OCI-LY3 (cell line): Measurements from ENCODE around the gene CCDC28A.

ENCODE experiments used
- H2AFZ ChIP-seq: fragments of 200-600, 300-600 bp; shearing (Covaris generic); 2 replicates; pipeline ENCODE4 v1.6.0; 2014; ENCODE audit warnings: antibody characterized with exemption, low read depth, low read length
- H3K27ac ChIP-seq: fragments of 200-600, 300-600 bp; sonication (generic); 2 replicates; pipeline ENCODE4 v1.5.1; 2014; ENCODE audit warnings: mild to moderate bottlenecking, low read length, moderate library complexity, mixed read lengths
- H3K27me3 ChIP-seq: fragments of 200-600, 300-600 bp; sonication (generic); 2 replicates; pipeline ENCODE4 v1.6.1; 2014; ENCODE audit warnings: low read depth, low read length, mixed read lengths
- H3K36me3 ChIP-seq: fragments of 200-600, 300-600 bp; sonication (generic); replicated peaks from 2 replicates; pipeline ENCODE3; 2014; ENCODE audit warnings: low read depth, low read length, mixed read lengths
- H3K4me1 ChIP-seq: fragments of 300-600, 200-600 bp; sonication (generic); 2 replicates; pipeline ENCODE4 v1.6.1; 2014; ENCODE audit warnings: low read length, mixed read lengths
- H3K4me2 ChIP-seq: fragments of 200-600, 300-600 bp; sonication (generic); 2 replicates; pipeline ENCODE4 v1.6.1; 2014; ENCODE audit warnings: low read length, mixed read lengths
- H3K4me3 ChIP-seq: fragments of 300-600, 200-600 bp; sonication (generic); 2 replicates; pipeline ENCODE4 v1.5.1; 2014; ENCODE audit warnings: antibody characterized with exemption, mild to moderate bottlenecking, low read length, moderate library complexity
- H3K79me2 ChIP-seq: fragments of 300-600, 200-600 bp; shearing (Covaris generic); 2 replicates; pipeline ENCODE4 v1.6.1; 2014; ENCODE audit warnings: mild to moderate bottlenecking, low read length, mixed read lengths
- H3K9ac ChIP-seq: fragments of 300-600, 200-600 bp; shearing (Covaris generic); 2 replicates; pipeline ENCODE4 v1.6.0; 2014; ENCODE audit warnings: mild to moderate bottlenecking, low read length, moderate library complexity
- H3K9me3 ChIP-seq: fragments of 200-600, 300-600 bp; shearing (Covaris generic); 2 replicates; pipeline ENCODE4 v1.6.1; 2014; ENCODE audit warnings: low read length, mixed read lengths; ENCODE audit not compliant: insufficient read depth
- H4K20me1 ChIP-seq: fragments of 200-600, 300-600 bp; sonication (generic); 2 replicates; pipeline ENCODE4 v1.6.1; 2016; ENCODE audit warnings: low read length, mixed read lengths; ENCODE audit not compliant: insufficient read depth
- EZH2phosphoT487 ChIP-seq: fragments of 200-600 bp; shearing (Covaris generic); IDR thresholded peaks from 2 replicates; pipeline ENCODE4 v1.6.1; 2018; ENCODE audit warnings: antibody characterized with exemption, mixed run types, low read depth
- TF ChIP-seq, protein P1 (sequence below): fragments of 200-600, 300-600 bp; sonication (generic); IDR thresholded peaks from 2 replicates; pipeline ENCODE4 v1.5.1; 2014; ENCODE audit warnings: antibody characterized with exemption, low read length, low read depth

CCDC28A gene

DNA sequence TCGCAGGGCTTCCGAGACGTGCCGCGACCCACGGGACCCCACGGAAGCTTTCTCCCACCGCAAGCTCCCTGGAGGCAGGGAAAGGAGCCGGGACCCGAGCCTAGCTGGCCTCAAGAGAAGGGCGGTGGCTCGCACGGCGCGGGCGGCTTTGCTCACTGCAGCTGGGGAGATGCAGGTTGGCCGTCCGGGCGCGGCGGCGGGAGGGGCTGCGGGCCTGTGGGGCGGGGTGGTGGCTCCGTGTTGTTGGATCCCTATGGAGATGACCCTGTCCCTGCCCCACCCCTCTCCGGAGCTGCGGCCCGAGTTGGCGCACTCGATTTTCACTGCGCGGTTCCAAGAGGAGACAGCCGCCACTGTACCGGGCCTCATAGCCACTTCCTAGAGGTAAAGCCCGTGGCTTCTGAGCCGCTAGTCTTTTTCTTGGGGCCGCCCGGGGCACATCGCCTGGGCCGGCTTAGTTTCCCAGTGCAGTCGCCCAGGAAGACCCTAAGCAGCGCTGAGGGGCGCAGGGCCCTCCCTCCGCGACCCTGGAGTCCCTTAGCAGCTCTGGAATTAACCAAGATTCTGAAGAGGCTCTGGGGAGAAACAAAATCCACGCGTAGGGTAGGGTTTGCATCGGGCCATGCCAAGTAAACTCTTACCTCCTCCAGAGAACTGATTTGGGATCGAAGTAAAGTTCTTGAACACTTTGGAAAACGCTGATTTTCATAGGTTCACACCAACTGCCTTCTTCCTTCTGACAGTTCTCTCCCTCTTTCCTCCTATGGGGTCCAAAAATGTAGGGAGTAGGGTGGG, 22.4 kb downstream of the CCDC28A start, which contains the start of gene ECT2L:
Gene ECT2L, plus strand, starts transcription at position 279 of the 795 bp plus-strand sequence. CDS start 17,188 bp downstream, outside the sequence.
- Histone ChIP-seq H3K9me3 (no peaks in the 10 kb centered on the region), H3K79me2 (no peaks in the 10 kb centered on the region), H3K9ac (no peak within 1 kb of the TSS), H3K27me3 (no peaks in the 10 kb centered on the region), H3K27ac (no peak within 1 kb of the TSS), H2AFZ (no peak within 1 kb of the TSS), H3K4me1 (no peaks in the 10 kb centered on the region), H3K4me2 (no peak within 1 kb of the TSS), H3K36me3 (no peaks in the 10 kb centered on the region), H3K4me3 (no peak within 1 kb of the TSS), H4K20me1 (no peaks in the 10 kb centered on the region)
- TF ChIP-seq, protein P1, sequence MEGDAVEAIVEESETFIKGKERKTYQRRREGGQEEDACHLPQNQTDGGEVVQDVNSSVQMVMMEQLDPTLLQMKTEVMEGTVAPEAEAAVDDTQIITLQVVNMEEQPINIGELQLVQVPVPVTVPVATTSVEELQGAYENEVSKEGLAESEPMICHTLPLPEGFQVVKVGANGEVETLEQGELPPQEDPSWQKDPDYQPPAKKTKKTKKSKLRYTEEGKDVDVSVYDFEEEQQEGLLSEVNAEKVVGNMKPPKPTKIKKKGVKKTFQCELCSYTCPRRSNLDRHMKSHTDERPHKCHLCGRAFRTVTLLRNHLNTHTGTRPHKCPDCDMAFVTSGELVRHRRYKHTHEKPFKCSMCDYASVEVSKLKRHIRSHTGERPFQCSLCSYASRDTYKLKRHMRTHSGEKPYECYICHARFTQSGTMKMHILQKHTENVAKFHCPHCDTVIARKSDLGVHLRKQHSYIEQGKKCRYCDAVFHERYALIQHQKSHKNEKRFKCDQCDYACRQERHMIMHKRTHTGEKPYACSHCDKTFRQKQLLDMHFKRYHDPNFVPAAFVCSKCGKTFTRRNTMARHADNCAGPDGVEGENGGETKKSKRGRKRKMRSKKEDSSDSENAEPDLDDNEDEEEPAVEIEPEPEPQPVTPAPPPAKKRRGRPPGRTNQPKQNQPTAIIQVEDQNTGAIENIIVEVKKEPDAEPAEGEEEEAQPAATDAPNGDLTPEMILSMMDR, result no peak
- no peak for TF ChIP-seq EZH2phosphoT487

DNA sequence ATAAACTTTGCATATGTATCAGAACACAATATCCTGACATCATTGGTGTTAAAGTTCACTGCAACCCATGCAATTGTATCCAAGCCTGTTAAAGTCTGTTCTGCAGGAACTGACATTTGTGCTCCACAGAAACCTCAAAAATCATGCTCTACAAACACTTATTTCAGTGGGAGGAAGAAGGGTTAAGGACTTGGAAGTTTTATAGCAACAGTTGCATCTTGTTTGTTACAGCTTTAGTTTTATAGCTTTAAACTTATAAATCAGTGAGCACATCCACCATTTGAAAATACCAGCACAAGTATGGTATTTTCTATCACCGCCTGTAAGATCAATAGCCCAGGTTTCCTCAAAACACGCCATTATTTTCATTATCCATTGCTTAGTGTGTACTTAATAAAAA, 23.2 kb downstream of the CCDC28A start:
- H2AFZ ChIP-seq, result no peak overlapping the region
- H3K79me2 ChIP-seq, result no peaks in the 10 kb centered on the region
- no peak overlapping the region for H3K4me2 ChIP-seq
- TF ChIP-seq, protein P1, result no peak
- no peak for TF ChIP-seq EZH2phosphoT487
- no peaks in the 10 kb centered on the region for H3K4me1 ChIP-seq
- no peaks in the 10 kb centered on the region for H3K27me3 ChIP-seq
- H4K20me1 ChIP-seq, result no peaks in the 10 kb centered on the region
- no peak overlapping the region for H3K9ac ChIP-seq
- H3K36me3 ChIP-seq, result no peaks in the 10 kb centered on the region
- H3K27ac ChIP-seq, result no peak overlapping the region
- no peaks in the 10 kb centered on the region for H3K9me3 ChIP-seq
- H3K4me3 ChIP-seq, result no peak overlapping the region

DNA sequence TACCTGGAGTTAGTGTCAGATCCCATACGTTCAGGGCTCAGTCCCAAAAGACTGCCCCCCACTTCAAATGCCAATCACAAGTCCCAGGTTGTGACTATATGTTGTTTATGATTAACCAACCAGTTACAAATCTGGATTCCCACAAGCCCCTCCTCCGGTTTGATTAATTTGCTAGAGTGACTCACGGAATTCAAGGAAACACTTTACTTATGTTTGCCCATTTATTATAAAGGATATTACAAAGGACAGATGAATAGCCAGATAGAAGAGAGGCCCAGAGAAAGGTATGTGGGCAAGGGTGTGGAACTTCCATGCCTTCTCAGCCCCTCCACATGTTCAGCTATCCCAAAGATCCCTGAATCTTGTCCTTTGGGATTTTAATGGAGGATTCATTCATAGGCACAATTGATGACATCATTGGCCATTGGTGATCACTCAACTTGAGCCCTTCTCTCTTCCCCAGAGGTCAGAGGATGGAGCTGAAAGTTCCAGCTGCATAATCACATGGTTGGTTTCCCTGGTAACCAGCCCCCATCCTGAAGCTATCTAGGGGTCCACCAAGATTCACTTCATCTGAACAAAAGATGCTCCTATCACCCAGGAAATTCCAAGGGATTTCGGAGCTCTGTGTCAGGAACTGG, 24.4 kb downstream of the CCDC28A start:
- Histone ChIP-seq H3K27ac (no peak overlapping the region), H3K79me2 (no peaks in the 10 kb centered on the region), H3K27me3 (no peaks in the 10 kb centered on the region), H3K4me2 (no peak overlapping the region), H2AFZ (no peak overlapping the region), H3K9me3 (no peaks in the 10 kb centered on the region), H3K9ac (no peak overlapping the region), H3K4me3 (no peak overlapping the region), H4K20me1 (no peaks in the 10 kb centered on the region), H3K4me1 (no peaks in the 10 kb centered on the region), H3K36me3 (no peaks in the 10 kb centered on the region)
- TF ChIP-seq, protein P1, result no peak
- TF ChIP-seq EZH2phosphoT487, result no peak

DNA sequence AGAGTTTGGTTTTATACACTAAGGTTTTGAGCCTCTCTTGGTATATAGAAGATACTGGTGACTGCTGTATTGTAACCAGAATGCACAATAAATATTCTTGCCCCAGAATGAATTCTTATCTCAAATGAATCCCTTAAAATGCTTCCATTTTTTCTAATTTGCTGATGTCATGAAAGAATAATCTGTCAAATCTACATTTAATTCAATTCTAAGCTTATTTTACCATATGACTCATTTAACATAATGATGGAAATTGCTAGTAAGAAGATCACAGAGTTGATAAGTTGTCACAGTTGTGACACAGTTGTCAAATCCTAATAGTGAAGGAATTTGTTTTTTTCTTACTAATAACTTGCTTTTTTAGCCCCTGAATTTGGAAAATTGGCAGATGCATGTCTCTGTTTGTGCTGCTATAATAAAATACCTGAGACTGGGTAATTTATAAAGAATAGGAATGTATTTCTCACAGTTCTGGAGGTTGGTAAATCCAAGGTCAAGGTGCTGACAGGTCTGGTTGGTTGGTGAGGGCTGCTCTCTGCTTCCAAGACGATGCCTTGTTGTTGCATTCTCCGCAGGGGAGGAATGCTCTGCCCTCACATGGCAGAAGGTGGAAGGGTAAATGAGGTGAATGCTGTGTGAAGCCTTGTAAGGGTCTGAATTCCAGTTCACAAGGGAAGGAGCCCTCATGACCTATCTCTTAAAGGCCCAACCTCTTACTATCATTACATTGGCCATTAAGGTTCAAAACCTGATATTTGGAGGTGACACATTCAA, 27.0 kb downstream of the CCDC28A start:
- Histone ChIP-seq H3K4me1 (no peaks in the 10 kb centered on the region), H3K4me3 (no peak overlapping the region), H3K27me3 (peaks cover 6% of the 10 kb centered on the region; the same call in 1 of the 2 replicates), H3K9ac (no peak overlapping the region), H4K20me1 (no peaks in the 10 kb centered on the region), H3K27ac (no peak overlapping the region), H3K4me2 (no peak overlapping the region), H3K9me3 (no peaks in the 10 kb centered on the region), H3K36me3 (no peaks in the 10 kb centered on the region), H3K79me2 (no peaks in the 10 kb centered on the region), H2AFZ (no peak overlapping the region)
- TF ChIP-seq, protein P1, result no peak
